Measurements from ENCODE around the gene VEZT. TPM values are rescaled to one million over a fixed set of nuclear protein-coding genes. Genes with fewer than 3 reads are reported as not detected.

The VEZT gene
- total RNA-seq, 2 experiments from 2014 or later, result 57.7 to 77.1 TPM

GRCh38 chr12:95277139-95277538 is 59.5 kb downstream of the VEZT start:
- intact Hi-C loops (cut with micrococcal nuclease; ENCODE audit: unreplicated experiment), result no loop called here
- no peaks in the 10 kb centered on the region for H3K9me3 ChIP-seq (ENCODE audit: low read length)
- DNase-seq (ENCODE audit: low spot score), result no peak
- H3K36me3 ChIP-seq (ENCODE audit: insufficient read depth, low read length), result peaks cover 90% of the 10 kb centered on the region
- no peak overlapping the region for H2AFZ ChIP-seq (ENCODE audit: low read length)
- H3K4me3 ChIP-seq (ENCODE audit: low read depth, low read length, poor library complexity, severe bottlenecking), result no peak overlapping the region
- H3K27ac ChIP-seq (ENCODE audit: low read depth, low read length, poor library complexity, severe bottlenecking), result no peak overlapping the region
- no peaks in the 10 kb centered on the region for H3K4me1 ChIP-seq (ENCODE audit: insufficient read depth, low read length, poor library complexity, severe bottlenecking)
- no peak overlapping the region for H3K4me2 ChIP-seq (ENCODE audit: low read length)
- H4K20me1 ChIP-seq (ENCODE audit: insufficient read depth, low read length), result no peaks in the 10 kb centered on the region
- H3K79me2 ChIP-seq (ENCODE audit: insufficient read depth, low read depth, low read length), result no peaks in the 10 kb centered on the region
- ChIA-PET POLR2A (interaction anchor here (1.0 to 1.5 kb wide), 3 partner anchors 10 to 22 kb away, joined by 3 to 6 read pairs (median 4); no protein-coding TSS in a partner anchor), CTCF (ENCODE audit: unreplicated experiment) (no interaction called here)
- no peaks in the 10 kb centered on the region for H3K9me2 ChIP-seq (ENCODE audit: insufficient read depth, low read length)
- BruUV-seq (replicated peaks), result no TSS peak
- TF ChIP-seq EZH2phosphoT487 (IDR thresholded peaks at IDR 0.05; ENCODE audit: borderline replicate concordance, low read depth, low read length) (no peak), CTCF (conservative IDR thresholded peaks at IDR 0.05; ENCODE audit: low read length) (no peak)

GRCh38 chr12:95279856-95280255 is 62.2 kb downstream of the VEZT start:
- ChIA-PET POLR2A (no interaction called here), CTCF (ENCODE audit: unreplicated experiment) (no interaction called here)
- Histone ChIP-seq H3K4me2 (ENCODE audit: low read length) (no peak overlapping the region), H3K79me2 (ENCODE audit: insufficient read depth, low read depth, low read length) (no peaks in the 10 kb centered on the region), H3K4me1 (ENCODE audit: insufficient read depth, low read length, poor library complexity, severe bottlenecking) (no peaks in the 10 kb centered on the region), H2AFZ (ENCODE audit: low read length) (no peak overlapping the region), H3K27ac (ENCODE audit: low read depth, low read length, poor library complexity, severe bottlenecking) (no peak overlapping the region), H3K36me3 (ENCODE audit: insufficient read depth, low read length) (peaks cover 95% of the 10 kb centered on the region), H4K20me1 (ENCODE audit: insufficient read depth, low read length) (no peaks in the 10 kb centered on the region), H3K9me3 (ENCODE audit: low read length) (no peaks in the 10 kb centered on the region), H3K4me3 (ENCODE audit: low read depth, low read length, poor library complexity, severe bottlenecking) (no peak overlapping the region), H3K9me2 (ENCODE audit: insufficient read depth, low read length) (no peaks in the 10 kb centered on the region)
- TF ChIP-seq CTCF (conservative IDR thresholded peaks at IDR 0.05; ENCODE audit: low read length), result no peak
- TF ChIP-seq EZH2phosphoT487 (IDR thresholded peaks at IDR 0.05; ENCODE audit: borderline replicate concordance, low read depth, low read length), result no peak
- no peak for DNase-seq (ENCODE audit: low spot score)
- no TSS peak for BruUV-seq (replicated peaks)
- intact Hi-C loops (cut with micrococcal nuclease; ENCODE audit: unreplicated experiment), result no loop called here

- intact Hi-C loops (cut with micrococcal nuclease; ENCODE audit: unreplicated experiment), result no loop called here
- no peaks in the 10 kb centered on the region for H3K9me2 ChIP-seq (ENCODE audit: insufficient read depth, low read length)
- H3K4me2 ChIP-seq (ENCODE audit: low read length), result no peak overlapping the region
- CTCF ChIA-PET (ENCODE audit: unreplicated experiment), result no interaction called here
- DNase-seq (ENCODE audit: low spot score), result no peak
- POLR2A ChIA-PET, result interaction anchor here (0.6 to 2.0 kb wide), 2 partner anchors 16 to 147 kb away, joined by 3 to 6 read pairs; no protein-coding TSS in a partner anchor
- H3K79me2 ChIP-seq (ENCODE audit: insufficient read depth, low read depth, low read length), result no peaks in the 10 kb centered on the region
- H3K36me3 ChIP-seq (ENCODE audit: insufficient read depth, low read length), result peaks cover 94% of the 10 kb centered on the region
- no peaks in the 10 kb centered on the region for H3K4me1 ChIP-seq (ENCODE audit: insufficient read depth, low read length, poor library complexity, severe bottlenecking)
- H3K4me3 ChIP-seq (ENCODE audit: low read depth, low read length, poor library complexity, severe bottlenecking), result no peak overlapping the region
- no TSS peak for BruUV-seq (replicated peaks)
- no peak overlapping the region for H2AFZ ChIP-seq (ENCODE audit: low read length)
- TF ChIP-seq CTCF (conservative IDR thresholded peaks at IDR 0.05; ENCODE audit: low read length) (no peak), EZH2phosphoT487 (IDR thresholded peaks at IDR 0.05; ENCODE audit: borderline replicate concordance, low read depth, low read length) (no peak)
- H4K20me1 ChIP-seq (ENCODE audit: insufficient read depth, low read length), result no peaks in the 10 kb centered on the region
- no peak overlapping the region for H3K27ac ChIP-seq (ENCODE audit: low read depth, low read length, poor library complexity, severe bottlenecking)
- H3K9me3 ChIP-seq (ENCODE audit: low read length), result no peaks in the 10 kb centered on the region
Measured at GRCh38 chr12:95282266-95282665, 64.7 kb downstream of the VEZT start.

Measured in OCI-LY7 (cell line).